NB4 (cell line): Measurements from ENCODE around the gene TMEM217.
"Not testable (repeated sequence)": the region's sequence is repeated elsewhere in the genome, so short reads cannot be mapped to it uniquely, and the experiment has no call there.

Experiments
- DNase-seq: peaks from one replicate; pipeline ENCODE4 v3.0.0; 2010; ENCODE audit warnings: low read depth
- H3K4me3 ChIP-seq: one replicate; pipeline ENCODE4 v1.5.1; 2011; ENCODE audit warnings: mild to moderate bottlenecking, low read depth, low read length, moderate library complexity
- MAX ChIP-seq: IDR thresholded peaks from 2 replicates; pipeline ENCODE4 v1.6.1; 2011; ENCODE audit warnings: low read depth, low read length
- MYC ChIP-seq: IDR thresholded peaks from 2 replicates; pipeline ENCODE4 v1.6.1; 2011; ENCODE audit warnings: low read depth, low read length
- POLR2A ChIP-seq: IDR thresholded peaks from 2 replicates; pipeline ENCODE4 v1.6.1; 2011; ENCODE audit warnings: mild to moderate bottlenecking; ENCODE audit not compliant: insufficient read length; ENCODE audit errors: extremely low read depth
- TF ChIP-seq, protein P1 (sequence below): IDR thresholded peaks from one replicate; pipeline ENCODE4 v1.5.1; 2012; ENCODE audit warnings: low read depth, low read length

Gene TMEM217

GRCh38 chr6:37257634-37258404 lies at the start of gene TMEM217, which contains the start of gene TBC1D22B:
Gene TMEM217 (minus strand): TSS chr6:37258144. CDS start chr6:37219030, 39,114 bp downstream.
Gene TBC1D22B (plus strand): TSS chr6:37257772. CDS start chr6:37257918, 146 bp downstream.
- TF ChIP-seq POLR2A (peak; percentile 13), MAX (0 out of 2 replicates have a peak, but pooled peaks have one; percentile 20)
- TF ChIP-seq, protein P1, sequence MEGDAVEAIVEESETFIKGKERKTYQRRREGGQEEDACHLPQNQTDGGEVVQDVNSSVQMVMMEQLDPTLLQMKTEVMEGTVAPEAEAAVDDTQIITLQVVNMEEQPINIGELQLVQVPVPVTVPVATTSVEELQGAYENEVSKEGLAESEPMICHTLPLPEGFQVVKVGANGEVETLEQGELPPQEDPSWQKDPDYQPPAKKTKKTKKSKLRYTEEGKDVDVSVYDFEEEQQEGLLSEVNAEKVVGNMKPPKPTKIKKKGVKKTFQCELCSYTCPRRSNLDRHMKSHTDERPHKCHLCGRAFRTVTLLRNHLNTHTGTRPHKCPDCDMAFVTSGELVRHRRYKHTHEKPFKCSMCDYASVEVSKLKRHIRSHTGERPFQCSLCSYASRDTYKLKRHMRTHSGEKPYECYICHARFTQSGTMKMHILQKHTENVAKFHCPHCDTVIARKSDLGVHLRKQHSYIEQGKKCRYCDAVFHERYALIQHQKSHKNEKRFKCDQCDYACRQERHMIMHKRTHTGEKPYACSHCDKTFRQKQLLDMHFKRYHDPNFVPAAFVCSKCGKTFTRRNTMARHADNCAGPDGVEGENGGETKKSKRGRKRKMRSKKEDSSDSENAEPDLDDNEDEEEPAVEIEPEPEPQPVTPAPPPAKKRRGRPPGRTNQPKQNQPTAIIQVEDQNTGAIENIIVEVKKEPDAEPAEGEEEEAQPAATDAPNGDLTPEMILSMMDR = no peak
- DNase-seq = peak; percentile 96
- H3K4me3 ChIP-seq = peak within 1 kb of the TSS; percentile 91

DNA sequence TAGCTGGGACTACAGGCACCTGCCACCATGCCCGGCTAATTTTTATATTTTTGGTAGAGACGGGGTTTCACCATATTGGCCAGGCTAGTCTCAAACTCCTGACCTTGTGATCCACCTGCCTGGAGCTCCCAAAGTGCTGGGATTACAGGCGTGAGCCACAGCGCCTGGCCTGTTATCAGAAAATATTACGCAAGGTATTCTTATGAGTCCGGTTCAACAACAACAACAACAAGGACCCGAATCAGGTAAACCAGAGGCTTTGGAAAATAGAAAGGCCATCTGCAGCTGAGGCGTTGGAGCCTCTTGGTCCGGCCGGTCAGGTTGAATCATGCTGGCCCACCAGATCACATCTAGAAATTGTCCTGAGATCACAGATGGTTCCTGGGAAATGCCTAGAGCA lies 49.5 kb upstream of the TMEM217 start:
- not testable (repeated sequence) for DNase-seq, H3K4me3 ChIP-seq

GRCh38 chr6:37306624-37307222 lies 48.8 kb upstream of the TMEM217 start:
- TF ChIP-seq, protein P1 = no peak
- no peak for TF ChIP-seq MAX
- TF ChIP-seq MYC = no peak
- TF ChIP-seq POLR2A = no peak
- H3K4me3 ChIP-seq = no peak overlapping the region
- no peak for DNase-seq

DNA sequence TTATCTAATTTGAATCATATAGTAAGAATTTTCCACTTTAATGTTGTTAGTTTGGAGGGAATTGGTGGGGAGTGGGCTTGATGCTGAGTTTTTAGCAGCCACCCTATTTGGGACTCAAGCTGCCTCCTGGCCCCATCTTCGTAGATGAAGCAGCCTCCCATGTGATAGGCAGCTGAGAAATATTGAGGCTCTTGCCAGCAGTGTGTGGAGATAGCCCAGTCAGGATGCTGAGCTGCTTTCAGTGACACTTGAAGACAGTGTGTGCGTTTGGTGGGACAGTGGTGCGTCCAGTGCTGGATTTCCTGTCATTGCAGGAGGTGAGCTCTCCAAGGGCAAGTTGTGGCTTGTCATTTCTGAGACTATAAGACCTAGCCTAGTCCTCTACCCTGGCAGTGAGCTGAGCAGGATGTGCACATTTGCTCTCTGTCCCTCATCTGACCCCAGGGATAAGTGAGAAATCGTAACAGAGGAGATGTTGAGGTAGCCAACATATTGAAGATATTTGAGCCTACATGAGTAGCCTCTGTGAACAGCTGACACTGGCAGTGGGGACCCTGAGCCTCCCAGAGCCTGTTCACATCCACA lies 48.0 kb upstream of the TMEM217 start:
- TF ChIP-seq, protein P1 = no peak
- TF ChIP-seq MAX (no peak), POLR2A (no peak), MYC (no peak)
- DNase-seq = no peak
- H3K4me3 ChIP-seq = no peak overlapping the region

- H3K4me3 ChIP-seq = no peak overlapping the region
- no peak for DNase-seq
- TF ChIP-seq POLR2A (no peak), MYC (no peak), MAX (no peak)
- TF ChIP-seq, protein P1 = no peak
Observed at GRCh38 chr6:37304766-37305165, 46.8 kb upstream of the TMEM217 start.

- TF ChIP-seq, protein P1 = peak; percentile 71
- TF ChIP-seq MYC (no peak), MAX (no peak)
- H3K4me3 ChIP-seq = no peak overlapping the region
- DNase-seq = peak; percentile 51
Observed at GRCh38 chr6:37303891-37304503, 46.1 kb upstream of the TMEM217 start.
